Measurements from ENCODE around the gene THG1L. TPM values are rescaled to one million over a fixed set of nuclear protein-coding genes. Genes with fewer than 3 reads are reported as not detected.

THG1L gene
- total and polyA plus RNA-seq, 10 donors: 7.5 to 17.8 (median 9.1) TPM

DNA sequence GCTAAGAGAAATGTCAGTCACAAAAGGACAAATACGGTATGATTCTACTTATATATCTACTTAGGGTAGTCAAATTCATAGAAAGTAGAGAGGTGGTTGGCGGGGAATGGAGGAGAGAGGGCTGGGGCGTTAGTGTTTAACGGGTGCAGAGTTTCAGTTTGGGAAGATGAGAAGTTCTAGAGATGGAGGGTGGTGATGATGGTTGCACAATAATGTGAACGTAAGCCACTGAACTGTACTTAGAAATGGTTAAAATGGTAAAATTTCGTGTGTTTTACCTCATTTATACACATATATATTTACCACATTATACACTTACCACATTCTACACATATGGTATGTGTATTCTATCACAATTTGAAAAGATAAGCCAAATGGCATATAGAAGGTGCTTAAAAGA, 48.0 kb downstream of the THG1L start:
- DNase-seq: no peak
- Histone ChIP-seq H3K9me3 (no peaks in the 10 kb centered on the region), H3K4me1 (no peaks in the 10 kb centered on the region), H3K36me3 (peaks cover 0 to 11% (median 3%) of the 10 kb centered on the region in 6 donors), H3K27me3 (replicated peaks in 1 of 7) (no peaks in the 10 kb centered on the region), H3K4me3 (no peak overlapping the region), H3K27ac (no peak overlapping the region)
- intact Hi-C loops (cut with DNase I; ENCODE audit: low total_unique reads): no loop called here
- TF ChIP-seq POLR2A (IDR thresholded peaks at IDR 0.05) (no peak), CTCF (IDR thresholded peaks at IDR 0.05 in 8 of 11, conservative IDR thresholded peaks at IDR 0.05 in 3 of 11) (no peak), POLR2AphosphoS5 (IDR thresholded peaks at IDR 0.05) (no peak)
- 76 to 96% (median 83%) methylated on average over 6 of the region's 6 CpGs for WGBS, 5 donors

GRCh38 chr5:157785801-157786200, 54.6 kb downstream of the THG1L start:
- H3K4me1 ChIP-seq: no peaks in the 10 kb centered on the region
- intact Hi-C loops (cut with DNase I; ENCODE audit: low total_unique reads): no loop called here
- H3K36me3 ChIP-seq: peaks cover 0 to 77% (median 36%) of the 10 kb centered on the region in 6 donors
- H3K27ac ChIP-seq: no peak overlapping the region
- WGBS, 5 donors: 91 to 99% (median 97%) methylated on average over 3 of the region's 3 CpGs
- TF ChIP-seq POLR2AphosphoS5 (IDR thresholded peaks at IDR 0.05): no peak
- TF ChIP-seq CTCF (IDR thresholded peaks at IDR 0.05 in 8 of 11, conservative IDR thresholded peaks at IDR 0.05 in 3 of 11): no peak
- TF ChIP-seq POLR2A (IDR thresholded peaks at IDR 0.05): no peak
- H3K27me3 ChIP-seq (replicated peaks in 1 of 7): no peaks in the 10 kb centered on the region
- no peak for DNase-seq
- H3K4me3 ChIP-seq: no peak overlapping the region
- H3K9me3 ChIP-seq: no peaks in the 10 kb centered on the region

Small RNA genes lying within 50 kb of the gene (small RNA-seq; reads per million reads assigned to genes)
- gene AC026407.1: 0 reads per million in 4 donors

Other genes with a start within 250 kb of the THG1L start
- 10 to 100 TPM; 45.8 to 71.1 (median 52.9) TPM for gene ADAM19, start 155.6 kb upstream of the THG1L start, total RNA-seq
- 10 to 100 TPM; 10.9 to 13.0 (median 11.5) TPM for gene ADAM19, start 155.6 kb upstream of the THG1L start, polyA plus RNA-seq
- gene SOX30, start 79.0 kb upstream of the THG1L start, total RNA-seq: under 1 TPM in 5 of 7 donors, not detected in 2; 0.09 to 0.27 (median 0.20) TPM
- gene SOX30, start 79.0 kb upstream of the THG1L start, polyA plus RNA-seq: under 1 TPM; 0.02 to 0.13 (median 0.11) TPM
- not detected for gene C5orf52, start 59.9 kb upstream of the THG1L start, total RNA-seq
- not detected for gene C5orf52, start 59.9 kb upstream of the THG1L start, polyA plus RNA-seq
- 1 to 10 TPM; 3.0 to 4.6 (median 3.5) TPM for gene LSM11, start 12.3 kb downstream of the THG1L start, total RNA-seq
- gene LSM11, start 12.3 kb downstream of the THG1L start, polyA plus RNA-seq: 1 to 10 TPM; 1.2 to 1.5 (median 1.3) TPM
- gene CLINT1, start 127.7 kb downstream of the THG1L start, total RNA-seq: 100 to 1,000 TPM in 3 of 7 donors, 10 to 100 TPM in 4; 54.7 to 130 (median 68.7) TPM
- 10 to 100 TPM; 26.7 to 29.4 (median 28.3) TPM for gene CLINT1, start 127.7 kb downstream of the THG1L start, polyA plus RNA-seq